Mesendoderm (in vitro differentiated cells): ENCODE results near the gene CHAT.

Experiments
- DNase-seq: peaks from one replicate; pipeline ENCODE4 v3.0.0; 2013
- H2AK5ac ChIP-seq: 2 replicates; pipeline ENCODE4 v1.6.1; 2013; ENCODE audit warnings: low read length, inconsistent platforms
- H2BK120ac ChIP-seq: 2 replicates; pipeline ENCODE4 v1.6.1; 2013; ENCODE audit warnings: low read depth, mild to moderate bottlenecking, low read length, moderate library complexity, mixed read lengths
- H2BK15ac ChIP-seq: replicated peaks from 2 replicates; pipeline ENCODE4 v1.6.1; 2013; ENCODE audit warnings: low read depth, mild to moderate bottlenecking, moderate library complexity
- H2BK5ac ChIP-seq: 2 replicates; pipeline ENCODE4 v1.6.1; 2013; ENCODE audit warnings: low read length, inconsistent platforms
- H3K18ac ChIP-seq: 2 replicates; pipeline ENCODE4 v1.6.1; 2013; ENCODE audit warnings: mild to moderate bottlenecking, low read length, mixed read lengths
- H3K23ac ChIP-seq: one replicate; pipeline ENCODE4 v1.6.1; 2013; ENCODE audit warnings: low read length
- H3K27ac ChIP-seq: 2 replicates; pipeline ENCODE4 v1.5.1; 2013; ENCODE audit warnings: low read depth, mild to moderate bottlenecking, inconsistent platforms, low read length, moderate library complexity
- H3K27me3 ChIP-seq: 2 replicates; pipeline ENCODE4 v1.6.1; 2013; ENCODE audit warnings: low read length, control low read depth, mild to moderate bottlenecking, inconsistent platforms; ENCODE audit not compliant: insufficient read depth, poor library complexity
- H3K36me3 ChIP-seq: 2 replicates; pipeline ENCODE4 v1.6.1; 2013; ENCODE audit warnings: low read length, inconsistent platforms; ENCODE audit not compliant: control insufficient read depth, insufficient read depth
- H3K4ac ChIP-seq: one replicate; pipeline ENCODE4 v1.6.1; 2013; ENCODE audit warnings: low read depth, mild to moderate bottlenecking, low read length, moderate library complexity
- H3K4me1 ChIP-seq: 2 replicates; pipeline ENCODE4 v1.6.1; 2013; ENCODE audit warnings: low read depth, low read length, inconsistent platforms; ENCODE audit not compliant: control insufficient read depth
- H3K4me2 ChIP-seq: 2 replicates; pipeline ENCODE4 v1.6.1; 2013; ENCODE audit warnings: low read length
- H3K4me3 ChIP-seq: 2 replicates; pipeline ENCODE4 v1.5.1; 2013; ENCODE audit warnings: mild to moderate bottlenecking, low read length
- H3K56ac ChIP-seq: one replicate; pipeline ENCODE4 v1.6.1; 2013; ENCODE audit warnings: low read length
- H3K79me1 ChIP-seq: 2 replicates; pipeline ENCODE4 v1.6.1; 2013; ENCODE audit warnings: low read length, inconsistent platforms
- H3K79me2 ChIP-seq: 2 replicates; pipeline ENCODE4 v1.6.1; 2013; ENCODE audit warnings: mild to moderate bottlenecking, low read length; ENCODE audit not compliant: control insufficient read depth, insufficient read depth
- H3K9ac ChIP-seq: 2 replicates; pipeline ENCODE4 v1.6.1; 2013; ENCODE audit warnings: low read length, inconsistent platforms
- H4K5ac ChIP-seq: one replicate; pipeline ENCODE4 v1.6.1; 2013; ENCODE audit warnings: low read length
- H4K8ac ChIP-seq: one replicate; pipeline ENCODE4 v1.6.1; 2013; ENCODE audit warnings: low read depth, mild to moderate bottlenecking, control low read depth, low read length, moderate library complexity
- WGBS: extraction: QIAGEN DNeasy Blood & Tissue Kit; methylation state at CpG from one replicate; pipeline ENCODE4 v1.1.7; 2013; ENCODE audit warnings: low lambda C conversion rate, missing lambda C conversion rate; ENCODE audit not compliant: insufficient coverage; ENCODE audit errors: extremely low coverage; 5-methylcytosine and 5-hydroxymethylcytosine counted together

Gene CHAT

DNA sequence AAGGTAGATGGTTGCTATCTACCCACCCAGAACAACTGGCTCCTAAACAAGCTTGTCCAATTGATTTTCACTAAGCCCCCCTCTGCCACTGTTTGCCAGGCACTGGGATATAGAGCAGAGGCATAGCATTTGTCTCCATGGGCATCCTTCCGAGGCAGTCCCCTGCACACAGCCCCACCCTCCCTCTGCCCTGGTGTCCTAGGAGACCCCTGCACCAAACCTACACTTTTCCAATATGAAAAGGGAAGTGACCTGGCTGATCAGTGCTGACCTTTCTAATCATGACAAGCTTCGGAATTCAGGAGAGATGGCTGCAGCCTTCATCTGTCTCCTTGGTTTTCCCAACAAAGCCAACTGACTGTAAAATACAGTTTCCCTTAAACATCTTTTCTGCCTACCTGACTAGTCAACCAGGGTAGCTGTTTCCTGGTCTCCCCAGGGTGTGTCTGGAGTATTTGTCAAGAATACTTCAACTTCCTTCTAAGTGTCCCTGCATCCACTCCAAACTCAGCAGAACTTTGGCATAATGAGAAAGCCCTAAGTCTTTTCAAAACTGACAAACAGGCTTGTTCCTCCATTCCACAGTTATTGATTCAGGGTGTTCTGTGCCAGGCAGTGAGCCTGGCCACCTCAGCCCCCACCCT, 11.3 kb upstream of the CHAT start:
- no peak overlapping the region for H3K4me3 ChIP-seq
- no peak overlapping the region for H4K8ac ChIP-seq
- H2BK120ac ChIP-seq, result no peak overlapping the region
- no peak overlapping the region for H2AK5ac ChIP-seq
- no peak overlapping the region for H3K56ac ChIP-seq
- H2BK15ac ChIP-seq, result no peak overlapping the region
- no peak overlapping the region for H4K5ac ChIP-seq
- no peak overlapping the region for H3K9ac ChIP-seq
- H2BK5ac ChIP-seq, result no peak overlapping the region
- no peaks in the 10 kb centered on the region for H3K79me2 ChIP-seq
- no peak overlapping the region for H3K4ac ChIP-seq
- peaks cover 1% of the 10 kb centered on the region for H3K27me3 ChIP-seq
- no peaks in the 10 kb centered on the region for H3K4me1 ChIP-seq
- H3K27ac ChIP-seq, result no peak overlapping the region
- DNase-seq, result no peak
- H3K23ac ChIP-seq, result no peak overlapping the region
- no CpG with 5 or more reads among the region's 2 CpGs for WGBS
- H3K79me1 ChIP-seq, result no peaks in the 10 kb centered on the region
- no peak overlapping the region for H3K4me2 ChIP-seq
- H3K36me3 ChIP-seq, result no peaks in the 10 kb centered on the region
- H3K18ac ChIP-seq, result no peak overlapping the region

DNA sequence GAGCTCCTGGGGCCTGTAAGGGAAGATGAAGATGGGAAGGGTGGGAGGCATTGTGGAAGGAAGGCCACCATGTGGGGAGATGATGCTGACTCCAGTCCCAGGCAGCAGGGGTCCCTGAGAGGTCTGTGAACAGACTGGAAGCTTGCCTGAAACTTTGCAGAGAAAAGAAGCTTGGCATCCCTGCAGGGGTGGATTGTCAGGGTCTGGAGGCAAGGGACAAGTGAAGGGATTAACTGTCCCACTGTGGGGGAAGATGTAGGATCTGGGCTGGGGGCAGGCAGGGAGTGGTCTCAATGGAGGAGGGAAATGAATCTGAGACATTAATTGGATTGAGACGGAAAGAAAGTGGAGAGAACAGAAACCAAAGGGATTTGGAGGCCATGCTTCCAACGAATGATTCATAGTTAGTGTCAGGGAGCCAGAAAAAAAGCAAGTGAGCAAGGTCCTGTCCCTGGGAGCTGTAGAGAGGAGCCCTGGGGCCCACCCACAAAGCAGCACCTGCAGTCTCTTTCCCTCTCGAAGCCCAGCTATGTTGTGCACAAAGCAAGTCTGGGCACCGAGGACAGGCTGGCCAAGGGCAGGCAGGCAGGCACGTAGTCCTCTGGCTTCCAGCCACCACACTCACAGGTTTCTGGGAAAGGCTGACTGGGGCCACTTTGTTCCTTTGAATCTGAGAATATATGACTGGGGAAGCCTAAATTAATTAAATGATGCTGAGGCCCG, 8.5 kb upstream of the CHAT start:
- no peak overlapping the region for H2BK15ac ChIP-seq
- H3K79me2 ChIP-seq, result no peaks in the 10 kb centered on the region
- no peak overlapping the region for H3K23ac ChIP-seq
- H2BK5ac ChIP-seq, result no peak overlapping the region
- no peak overlapping the region for H3K4me3 ChIP-seq
- no peak overlapping the region for H3K27ac ChIP-seq
- no peak overlapping the region for H2BK120ac ChIP-seq
- H3K4ac ChIP-seq, result no peak overlapping the region
- H3K18ac ChIP-seq, result no peak overlapping the region
- no peak overlapping the region for H4K5ac ChIP-seq
- H2AK5ac ChIP-seq, result no peak overlapping the region
- no peaks in the 10 kb centered on the region for H3K79me1 ChIP-seq
- WGBS, result no CpG with 5 or more reads among the region's 6 CpGs
- no peak overlapping the region for H3K9ac ChIP-seq
- no peak overlapping the region for H3K4me2 ChIP-seq
- no peaks in the 10 kb centered on the region for H3K36me3 ChIP-seq
- no peak for DNase-seq
- peaks cover 22% of the 10 kb centered on the region for H3K27me3 ChIP-seq
- H4K8ac ChIP-seq, result no peak overlapping the region
- H3K4me1 ChIP-seq, result no peaks in the 10 kb centered on the region
- H3K56ac ChIP-seq, result no peak overlapping the region

DNA sequence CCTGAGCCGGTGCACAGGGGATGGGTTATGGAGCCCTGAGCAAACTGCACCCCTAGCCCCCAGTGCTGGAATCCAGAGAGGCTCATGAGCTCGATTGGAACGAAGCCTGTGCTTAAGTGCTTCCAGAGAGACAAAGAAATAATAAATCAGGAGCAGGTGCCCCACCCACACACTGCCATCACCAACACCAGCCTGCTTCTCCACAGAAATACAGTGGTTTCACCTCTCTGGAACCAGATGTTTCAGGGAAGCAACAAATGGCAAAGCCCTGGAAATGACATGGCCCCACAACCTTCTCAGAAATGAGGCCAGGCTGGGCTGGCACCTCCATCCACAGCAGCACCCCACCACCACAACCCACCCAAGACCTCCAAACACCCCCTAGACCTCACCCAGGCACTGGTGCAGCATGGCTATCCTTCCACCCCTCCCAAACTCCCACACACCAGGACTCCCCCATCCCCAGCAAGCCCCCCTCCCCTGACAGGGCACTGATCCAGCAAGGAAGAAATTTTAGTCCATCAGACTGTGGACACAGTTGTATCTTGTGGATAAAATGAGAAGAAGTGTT, 7.8 kb upstream of the CHAT start:
- Histone ChIP-seq H2AK5ac (no peak overlapping the region), H3K18ac (no peak overlapping the region), H3K27ac (no peak overlapping the region), H2BK5ac (no peak overlapping the region), H3K4me1 (no peaks in the 10 kb centered on the region), H3K79me1 (no peaks in the 10 kb centered on the region), H4K5ac (no peak overlapping the region), H2BK15ac (no peak overlapping the region), H3K9ac (no peak overlapping the region), H4K8ac (no peak overlapping the region), H3K4me2 (no peak overlapping the region), H3K79me2 (no peaks in the 10 kb centered on the region), H2BK120ac (no peak overlapping the region), H3K36me3 (no peaks in the 10 kb centered on the region), H3K56ac (no peak overlapping the region), H3K4me3 (no peak overlapping the region), H3K23ac (no peak overlapping the region), H3K27me3 (peaks cover 26% of the 10 kb centered on the region), H3K4ac (no peak overlapping the region)
- no peak for DNase-seq
- no CpG with 5 or more reads among the region's 3 CpGs for WGBS

DNA sequence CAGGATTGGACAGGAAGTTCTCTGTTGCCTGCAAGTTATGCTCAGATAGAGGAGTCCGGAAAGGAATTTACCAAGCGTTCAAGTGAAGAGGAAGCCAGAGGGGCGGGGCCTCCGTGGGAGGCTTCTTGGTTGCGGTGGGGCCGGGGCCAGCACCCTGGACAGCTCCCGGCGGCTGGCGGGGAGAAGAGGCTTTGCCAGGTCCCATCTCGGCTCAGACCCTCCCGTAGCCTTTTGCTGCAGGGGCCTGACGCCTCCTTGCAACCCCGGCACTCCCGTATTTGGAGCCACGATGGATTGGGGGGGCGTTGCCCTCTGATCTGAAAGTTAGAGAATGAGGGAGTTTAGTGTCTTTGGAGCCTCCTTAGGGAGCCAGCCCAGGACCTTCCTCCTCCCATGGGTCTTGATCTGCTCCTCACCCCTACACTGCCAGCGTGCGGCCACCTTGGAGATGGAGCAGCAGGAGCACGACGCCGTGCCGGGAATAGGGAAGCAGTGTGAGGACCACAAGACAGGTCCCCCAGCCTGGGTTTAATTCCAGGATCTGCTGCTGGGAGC, 6.8 kb upstream of the CHAT start:
- H3K18ac ChIP-seq, result no peak overlapping the region
- no peak overlapping the region for H3K27ac ChIP-seq
- H2BK120ac ChIP-seq, result no peak overlapping the region
- no peak overlapping the region for H2BK5ac ChIP-seq
- H4K8ac ChIP-seq, result no peak overlapping the region
- H3K23ac ChIP-seq, result no peak overlapping the region
- H3K36me3 ChIP-seq, result no peaks in the 10 kb centered on the region
- no peaks in the 10 kb centered on the region for H3K4me1 ChIP-seq
- WGBS, result no CpG with 5 or more reads among the region's 22 CpGs
- peaks cover 36% of the 10 kb centered on the region for H3K27me3 ChIP-seq
- H3K4me3 ChIP-seq, result no peak overlapping the region
- H2AK5ac ChIP-seq, result no peak overlapping the region
- no peaks in the 10 kb centered on the region for H3K79me2 ChIP-seq
- H3K4ac ChIP-seq, result no peak overlapping the region
- no peaks in the 10 kb centered on the region for H3K79me1 ChIP-seq
- peak; percentile 85 for DNase-seq
- H3K56ac ChIP-seq, result no peak overlapping the region
- no peak overlapping the region for H2BK15ac ChIP-seq
- no peak overlapping the region for H3K9ac ChIP-seq
- H4K5ac ChIP-seq, result no peak overlapping the region
- H3K4me2 ChIP-seq, result no peak overlapping the region

DNA sequence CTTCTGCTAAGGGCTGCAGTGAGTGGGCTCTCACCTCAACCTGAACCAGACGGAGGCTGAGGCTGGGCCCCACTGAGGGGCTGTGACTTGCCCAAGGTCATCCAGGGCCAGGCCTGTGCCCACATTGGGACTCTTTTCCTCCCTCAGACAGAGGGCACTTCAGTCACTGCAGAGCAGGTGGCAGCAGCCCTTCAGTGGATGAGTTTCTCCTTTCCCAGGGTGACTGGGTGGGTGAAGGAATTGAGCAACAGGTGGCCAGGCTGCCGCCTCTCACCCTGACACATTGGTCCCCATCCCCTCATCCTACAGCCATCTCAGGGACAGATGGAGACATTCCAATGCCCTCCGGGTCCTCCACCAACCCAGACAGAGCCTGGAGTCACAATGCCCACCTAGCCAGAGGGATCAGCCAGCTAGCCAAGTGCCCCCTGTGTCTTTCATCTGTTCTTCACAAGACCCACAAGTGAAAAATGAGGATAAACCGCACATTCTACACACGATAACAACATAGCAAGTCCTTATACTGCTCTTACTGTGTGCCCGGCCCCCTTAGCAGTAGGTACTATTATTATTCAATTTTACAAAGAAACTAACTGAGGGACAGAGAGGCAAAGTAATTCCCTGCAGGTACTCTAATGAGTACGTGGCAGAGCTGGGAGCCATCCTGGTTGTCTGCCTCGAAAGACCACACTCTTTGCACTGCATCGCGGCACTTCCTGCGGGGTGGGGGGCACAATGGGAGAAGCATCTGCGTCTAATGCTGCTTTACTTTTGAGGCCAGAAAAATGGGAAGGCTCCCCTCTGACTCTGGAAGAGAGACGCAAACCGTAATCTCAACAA, 5.5 kb upstream of the CHAT start:
- Histone ChIP-seq H4K5ac (no peak overlapping the region), H2BK120ac (no peak overlapping the region), H3K79me1 (no peaks in the 10 kb centered on the region), H3K4me2 (no peak overlapping the region), H2BK15ac (no peak overlapping the region), H3K27me3 (peaks cover 48% of the 10 kb centered on the region), H3K56ac (no peak overlapping the region), H3K4ac (no peak overlapping the region), H2AK5ac (no peak overlapping the region), H3K9ac (no peak overlapping the region), H2BK5ac (no peak overlapping the region), H3K23ac (no peak overlapping the region), H3K18ac (no peak overlapping the region), H3K36me3 (no peaks in the 10 kb centered on the region), H3K4me3 (no peak overlapping the region), H3K4me1 (no peaks in the 10 kb centered on the region), H3K27ac (no peak overlapping the region), H3K79me2 (no peaks in the 10 kb centered on the region), H4K8ac (no peak overlapping the region)
- no CpG with 5 or more reads among the region's 14 CpGs for WGBS
- DNase-seq, result no peak
